Ovary (tissue), 9 donors: Measurements from ENCODE around the gene CASP2. TPM values are rescaled to one million over a fixed set of nuclear protein-coding genes. Genes with fewer than 3 reads are reported as not detected.

Source experiments
- DNase-seq, 5 donors: peaks; one replicate each; pipeline ENCODE4 v3.0.0-alpha.2; 2019 to 2020
- H3K27ac ChIP-seq, 2 donors: fragments of 200-600 bp; one replicate each; pipeline versions ENCODE4 v1.5.1 to v1.8.0; 2019 to 2022
- H3K27me3 ChIP-seq: fragments of 200-600 bp; one replicate; pipeline ENCODE4 v1.8.0; 2022
- H3K36me3 ChIP-seq: fragments of 200-600 bp; sonication (generic); one replicate; pipeline ENCODE4 v1.5.1; 2019
- H3K4me1 ChIP-seq: one replicate; pipeline ENCODE4 v1.8.1; 2013; ENCODE audit warnings: mild to moderate bottlenecking, moderate library complexity; ENCODE audit not compliant: insufficient read depth
- H3K4me3 ChIP-seq: fragments of 200-600 bp; sonication (generic); one replicate; pipeline ENCODE4 v1.5.1; 2017
- H3K9me3 ChIP-seq, 2 donors: fragments of 200-600 bp in 1 of 2; sonication (generic) in 1 of 2; one replicate each; pipeline versions ENCODE4 v1.5.1 to v1.8.1; 2013 to 2019; ENCODE audit warnings: mild to moderate bottlenecking in 1 of 2, moderate library complexity in 1 of 2
- CTCF ChIP-seq, 3 donors: fragments of 450-650 bp in 2 of 3; fragments of 200-600 bp in 1 of 3; IDR thresholded peaks; one replicate each; pipeline versions ENCODE4 v1.5.1 to v1.8.0; 2016 to 2022; ENCODE audit warnings: antibody characterized with exemption in 3 of 3, mild to moderate bottlenecking in 1 of 3
- EP300 ChIP-seq: sonication (generic); formaldehyde crosslinking; IDR thresholded peaks from one replicate; pipeline ENCODE4 v1.6.1; 2017; ENCODE audit warnings: antibody characterized with exemption
- POLR2A ChIP-seq: fragments of 450-650 bp; IDR thresholded peaks from one replicate; pipeline ENCODE4 v1.6.1; 2017; ENCODE audit warnings: antibody characterized with exemption, mild to moderate bottlenecking, moderate library complexity
- WGBS, 3 donors: extraction: QIAGEN DNeasy Blood & Tissue Kit in 1 of 3; methylation state at CpG; one replicate each; pipeline versions ENCODE4 v1.1.5 to v1.1.7; 2013 to 2017; 5-methylcytosine and 5-hydroxymethylcytosine counted together
- intact Hi-C, 4 donors: fragments of 100-400 bp; cut with DNase I; formaldehyde crosslinking; loops; one replicate each; pipeline versions ENCODE4 v1.11.0 to v1.15.1; 2022 to 2023
- polyA plus RNA-seq, 2 donors: library from polyadenylated mRNA; stranded (reverse); fragments of 200-250 nt in 1 of 2; fragments of 350-450 nt in 1 of 2; fragmentation: Illumina TruSeq in 1 of 2; extraction: RNeasy Lipid Tissue Mini Kit (QIAGEN cat#74804) in 1 of 2; gene quantifications; one replicate each; pipeline ENCODE4 v1.2.3, GENCODE V29; 2013 to 2014
- total RNA-seq, 7 donors: library from RNA; depleted of rRNA in 2 of 7; stranded (reverse); fragments of >200 nt in 2 of 7; fragmentation: NEBNext Ultra II Directional in 3 of 7; extraction: Animal tissue kit (Norgen Biotek cat#: 25700) in 3 of 7; gene quantifications; one replicate each; pipeline versions ENCODE4 v1.1.0 to v1.2.4, GENCODE V29; 2016 to 2023
- donor health status: DM: no; HTN: no; CAD: no; lungs with moderate emphysema.
- donor health status: DM: no; HTN: no; CAD: no.
- donor health status: Bipolar disorder and iron deficiency.
- donor health status: DM: yes; HTN: yes; CAD: no.
- donor health status: DM: no; HTN: no; CAD: no.
- donor health status: DM: yes; HTN: yes; CAD: no.

CASP2 gene
- total and polyA plus RNA-seq, 9 donors: 7.7 to 26.6 (median 23.0) TPM

DNA sequence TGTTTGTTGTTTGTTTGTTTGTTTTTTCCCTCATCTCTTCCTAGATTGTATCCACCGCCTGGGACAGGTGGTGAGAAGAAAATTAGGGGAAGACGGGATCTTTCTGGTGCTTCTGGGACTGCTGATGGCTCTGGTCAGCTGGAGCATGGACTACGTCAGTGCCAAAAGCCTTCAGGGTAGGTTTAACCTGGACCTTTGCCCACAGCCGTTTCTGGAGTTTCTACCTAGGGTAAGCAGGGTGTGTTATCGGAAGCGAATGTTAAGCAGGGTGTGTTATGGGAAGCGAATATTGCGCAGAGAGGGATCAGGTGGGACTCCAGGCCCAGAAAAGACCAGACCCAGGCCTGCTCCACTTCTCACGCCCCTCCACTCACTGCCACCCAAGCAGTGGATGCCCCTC is 32.5 kb downstream of the CASP2 start:
- 73 to 82% (median 76%) methylated on average over 9 of the region's 9 CpGs for WGBS, 3 donors
- Histone ChIP-seq H3K36me3 (no peaks in the 10 kb centered on the region), H3K4me3 (no peak overlapping the region), H3K9me3 (no peaks in the 10 kb centered on the region), H3K27me3 (no peaks in the 10 kb centered on the region), H3K4me1 (peaks cover 2% of the 10 kb centered on the region), H3K27ac (no peak overlapping the region)
- TF ChIP-seq POLR2A: no peak
- TF ChIP-seq EP300: no peak
- no peak for TF ChIP-seq CTCF (IDR thresholded peaks at IDR 0.05)
- DNase-seq: no peak
- intact Hi-C loops: no loop called here

- 97 to 98% (median 98%) methylated on average over 10 of the region's 10 CpGs for WGBS, 3 donors
- no peak for DNase-seq
- intact Hi-C loops: no loop called here
Measured at GRCh38 chr7:143321242-143321641, 33.1 kb downstream of the CASP2 start.

DNA sequence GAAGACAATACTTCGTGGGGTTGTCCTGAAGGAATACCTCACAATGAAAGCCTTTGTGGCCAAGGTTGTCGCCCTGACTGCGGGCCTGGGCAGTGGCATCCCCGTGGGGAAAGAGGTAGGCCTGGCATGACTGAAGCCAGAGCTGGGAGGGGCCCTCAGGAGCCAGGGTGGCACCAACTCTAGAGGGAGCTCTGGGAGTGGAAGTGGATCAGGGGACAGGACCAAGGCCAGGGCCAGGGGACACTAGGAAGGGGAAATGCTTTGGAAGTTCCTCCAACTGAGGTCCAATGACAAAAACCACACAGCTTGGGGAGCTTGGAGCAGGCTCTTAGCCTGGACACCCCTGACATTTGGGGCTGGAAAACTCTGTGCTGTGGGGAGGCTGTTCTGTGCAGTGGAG is 33.6 kb downstream of the CASP2 start:
- intact Hi-C loops: no loop called here
- no peaks in the 10 kb centered on the region for H3K36me3 ChIP-seq
- H3K4me1 ChIP-seq: peaks cover 2% of the 10 kb centered on the region
- no peak for TF ChIP-seq CTCF (IDR thresholded peaks at IDR 0.05)
- TF ChIP-seq POLR2A: no peak
- TF ChIP-seq EP300: no peak
- 86 to 88% (median 87%) methylated on average over 4 of the region's 4 CpGs for WGBS, 3 donors
- no peak overlapping the region for H3K27ac ChIP-seq
- H3K4me3 ChIP-seq: no peak overlapping the region
- no peaks in the 10 kb centered on the region for H3K9me3 ChIP-seq
- no peaks in the 10 kb centered on the region for H3K27me3 ChIP-seq
- no peak for DNase-seq

More at GRCh38 chr7:143321242-143321641, 33.1 kb downstream of the CASP2 start:
- H3K4me1 ChIP-seq: peaks cover 2% of the 10 kb centered on the region
- H3K27ac ChIP-seq: no peak overlapping the region
- no peaks in the 10 kb centered on the region for H3K27me3 ChIP-seq
- H3K36me3 ChIP-seq: no peaks in the 10 kb centered on the region
- H3K4me3 ChIP-seq: no peak overlapping the region
- TF ChIP-seq CTCF (IDR thresholded peaks at IDR 0.05) (no peak), EP300 (no peak), POLR2A (no peak)
- H3K9me3 ChIP-seq: no peaks in the 10 kb centered on the region

- 60 to 67% (median 61%) methylated on average over 23 of the region's 23 CpGs for WGBS, 3 donors
- H3K4me3 ChIP-seq: no peak overlapping the region
- H3K9me3 ChIP-seq: no peaks in the 10 kb centered on the region
- peak in 2 of 5 donors; percentile 22 to 54 for DNase-seq
- no peak overlapping the region for H3K27ac ChIP-seq
- no peaks in the 10 kb centered on the region for H3K27me3 ChIP-seq
- no peaks in the 10 kb centered on the region for H3K36me3 ChIP-seq
- peaks cover 2% of the 10 kb centered on the region for H3K4me1 ChIP-seq
- TF ChIP-seq CTCF (IDR thresholded peaks at IDR 0.05) (no peak), POLR2A (no peak), EP300 (no peak)
- intact Hi-C loops: no loop called here
Measured at GRCh38 chr7:143322760-143323633, 34.8 kb downstream of the CASP2 start.
